Heart left ventricle (tissue), 13 donors: ENCODE data around the gene C9orf78.

Experiments used
- CTCF ChIP-seq, 12 donors: fragments of 200-600 bp; sonication (generic) in 4 of 12; IDR thresholded peaks; one replicate each; pipeline versions ENCODE4 v1.5.0 to v1.8.0; 2018 to 2022; ENCODE audit warnings: antibody characterized with exemption in 12 of 12, mild to moderate bottlenecking in 5 of 12
- POLR2A ChIP-seq, 2 donors: fragments of 450-650 bp; IDR thresholded peaks; one replicate each; pipeline ENCODE4 v1.6.1; 2017; ENCODE audit warnings: antibody characterized with exemption in 2 of 2, mild to moderate bottlenecking in 2 of 2, moderate library complexity in 2 of 2
- donor health status: ischemic (EF 13 %, LVEDD 7.1; RV severe dilation, severe dysfunction).
- donor health status: DM: no; HTN: yes; CAD: no.
- donor health status: DM: no; HTN: no; CAD: no.
- donor health status: ischemic (EF 25% LVEDD 6.9; RV normal size, moderate dysfunction).
- donor health status: ischemic (EF 25% LVEDD 5.7; RV mildly dilated, moderate dysfunction).
- donor health status: ischemic (EF 35%, LVEDD 5.7; RV mildly dilated, moderate dysfunction).
- donor health status: nonischemic (EF 11% LVEDD 7.7; RV severe dilation, severe dysfunction).
- donor health status: DM: yes; HTN: yes; CAD: no.
- donor health status: PGD.
- donor health status: ischemic (EF 29% LVEDD 5.4; RV normal size, mild dysfunction).
- donor health status: nonischemic (EF 23%, LVEDD 6.1; RV moderate dilation, normal function).

GRCh38 chr9:129798973-129799372 is 36.1 kb downstream of the C9orf78 start:
- TF ChIP-seq CTCF (IDR thresholded peaks at IDR 0.05) (no peak), POLR2A (IDR thresholded peaks at IDR 0.05) (no peak)
